NCI-H524 (cell line): ENCODE results near the gene NUP210L.
"Not testable (repeated sequence)": the region's sequence is repeated elsewhere in the genome, so short reads cannot be mapped to it uniquely, and the experiment has no call there.

Experiments used
- DNase-seq, 2 experiments: peaks; one replicate each; lab custom pipeline; 2025; lab: John Stamatoyannopoulos, UW

NUP210L gene

GRCh38 chr1:154097873-154098272 is 57.0 kb downstream of the NUP210L start:
- DNase-seq: no peak

GRCh38 chr1:154095456-154096060 is 59.3 kb downstream of the NUP210L start:
- no peak for DNase-seq

GRCh38 chr1:154094411-154094810 is 60.5 kb downstream of the NUP210L start:
- DNase-seq: no peak

GRCh38 chr1:154093699-154094098 is 61.2 kb downstream of the NUP210L start:
- no peak for DNase-seq

GRCh38 chr1:154091706-154092105 is 63.2 kb downstream of the NUP210L start:
- DNase-seq: no peak

- no peak for DNase-seq
Observed at GRCh38 chr1:154087574-154087973, 67.3 kb downstream of the NUP210L start.

- DNase-seq: not testable (repeated sequence)
Observed at GRCh38 chr1:154083057-154083456, 71.8 kb downstream of the NUP210L start.

GRCh38 chr1:154081386-154082126 is 73.3 kb downstream of the NUP210L start:
- no peak for DNase-seq

- DNase-seq: no peak
Observed at GRCh38 chr1:154076413-154076812, 78.5 kb downstream of the NUP210L start.

- no peak for DNase-seq
Observed at GRCh38 chr1:154075746-154076145, 79.1 kb downstream of the NUP210L start.

- DNase-seq: no peak
Observed at GRCh38 chr1:154062309-154062708, 92.6 kb downstream of the NUP210L start.

GRCh38 chr1:154047436-154047835 is 107.4 kb downstream of the NUP210L start:
- DNase-seq: not testable (repeated sequence)

GRCh38 chr1:154033697-154034096 is 121.2 kb downstream of the NUP210L start:
- DNase-seq: not testable (repeated sequence)

- DNase-seq: no peak
Observed at GRCh38 chr1:154019940-154020339, 134.9 kb downstream of the NUP210L start.

- no peak for DNase-seq
Observed at GRCh38 chr1:154019269-154019668, 135.6 kb downstream of the NUP210L start.

- no peak for DNase-seq
Observed at GRCh38 chr1:154014154-154014907, 140.5 kb downstream of the NUP210L start.

- DNase-seq: not testable (repeated sequence)
Observed at GRCh38 chr1:154012543-154012942, 142.3 kb downstream of the NUP210L start.

- no peak for DNase-seq
Observed at GRCh38 chr1:154012129-154012528, 142.7 kb downstream of the NUP210L start.

- no peak for DNase-seq
Observed at GRCh38 chr1:154006136-154006535, 148.7 kb downstream of the NUP210L start.

- no peak for DNase-seq
Observed at GRCh38 chr1:154000420-154000819, 154.5 kb downstream of the NUP210L start.

GRCh38 chr1:153996882-153997281 is 158.0 kb downstream of the NUP210L start:
- DNase-seq: not testable (repeated sequence)

- no peak for DNase-seq
Observed at GRCh38 chr1:153995640-153996039, 159.2 kb downstream of the NUP210L start.

- no peak for DNase-seq
Observed at GRCh38 chr1:153995202-153995601, 159.7 kb downstream of the NUP210L start.
